GM21360 (cell line): Measurements from ENCODE around the gene STAP1.

Source experiments
- ATAC-seq: cut with Tn5 transposase; IDR thresholded peaks from one replicate; pipeline ENCODE4 v1.9.1; 2021; ENCODE audit warnings: mild to moderate bottlenecking, moderate library complexity; ENCODE audit not compliant: unreplicated experiment

Gene STAP1

GRCh38 chr4:67554096-67554495 is 4.4 kb upstream of the STAP1 start:
- ATAC-seq, result no peak

GRCh38 chr4:67555447-67555846 is 3.1 kb upstream of the STAP1 start:
- no peak for ATAC-seq

GRCh38 chr4:67556436-67556835 is 2.1 kb upstream of the STAP1 start:
- peak; percentile 37 for ATAC-seq

GRCh38 chr4:67565284-67565683 is 6.8 kb downstream of the STAP1 start:
- no peak for ATAC-seq

GRCh38 chr4:67566335-67566734 is 7.8 kb downstream of the STAP1 start:
- ATAC-seq, result no peak

- ATAC-seq, result no peak
Measured at GRCh38 chr4:67568820-67569219, 10.3 kb downstream of the STAP1 start.

GRCh38 chr4:67570537-67570936 is 12.0 kb downstream of the STAP1 start:
- no peak for ATAC-seq

- ATAC-seq, result no peak
Measured at GRCh38 chr4:67571975-67572374, 13.4 kb downstream of the STAP1 start.

- no peak for ATAC-seq
Measured at GRCh38 chr4:67573193-67573592, 14.7 kb downstream of the STAP1 start.

- ATAC-seq, result peak; percentile 85
Measured at GRCh38 chr4:67575232-67576058, 16.9 kb downstream of the STAP1 start.

- no peak for ATAC-seq
Measured at GRCh38 chr4:67576059-67576466, 17.5 kb downstream of the STAP1 start.

GRCh38 chr4:67576538-67576937 is 18.0 kb downstream of the STAP1 start:
- ATAC-seq, result peak; percentile 54

- peak; percentile 21 for ATAC-seq
Measured at GRCh38 chr4:67580577-67580976, 22.1 kb downstream of the STAP1 start.

GRCh38 chr4:67581208-67581857 is 22.8 kb downstream of the STAP1 start:
- ATAC-seq, result peak; percentile 45

GRCh38 chr4:67581913-67582312 is 23.4 kb downstream of the STAP1 start:
- no peak for ATAC-seq

- ATAC-seq, result no peak
Measured at GRCh38 chr4:67584496-67584895, 26.0 kb downstream of the STAP1 start.

GRCh38 chr4:67587156-67587555 is 28.6 kb downstream of the STAP1 start:
- ATAC-seq, result no peak

- no peak for ATAC-seq
Measured at GRCh38 chr4:67593741-67594175, 35.2 kb downstream of the STAP1 start.

- no peak for ATAC-seq
Measured at GRCh38 chr4:67603310-67604028, 44.9 kb downstream of the STAP1 start.

GRCh38 chr4:67604029-67604381 is 45.5 kb downstream of the STAP1 start:
- no peak for ATAC-seq

- no peak for ATAC-seq
Measured at GRCh38 chr4:67604749-67605148, 46.2 kb downstream of the STAP1 start.

- ATAC-seq, result no peak
Measured at GRCh38 chr4:67608027-67608426, 49.5 kb downstream of the STAP1 start.
